Neural crest cell (in vitro differentiated cells): ENCODE data around the gene CD248. TPM values are rescaled to one million over a fixed set of nuclear protein-coding genes. Genes with fewer than 3 reads are reported as not detected.

ENCODE experiments used
- DNase-seq: peaks from one replicate; pipeline ENCODE4 v3.0.0; 2021; ENCODE audit warnings: low read depth, mixed read lengths, low spot score
- H3K27ac Mint-ChIP-seq: one replicate; pipeline ENCODE4 v1.8.0; 2021; ENCODE audit warnings: mild to moderate bottlenecking, mixed read lengths; ENCODE audit not compliant: unreplicated experiment
- H3K27me3 Mint-ChIP-seq: 2 replicates; pipeline ENCODE4 v1.8.0; 2021; ENCODE audit warnings: low read depth, mild to moderate bottlenecking, mixed read lengths
- H3K36me3 Mint-ChIP-seq: 2 replicates; pipeline ENCODE4 v1.8.0; 2021; ENCODE audit warnings: low read depth, mild to moderate bottlenecking, mixed read lengths
- H3K4me1 Mint-ChIP-seq: 2 replicates; pipeline ENCODE4 v1.8.0; 2021; ENCODE audit warnings: mixed read lengths
- H3K4me3 Mint-ChIP-seq: one replicate; pipeline ENCODE4 v1.8.0; 2021; ENCODE audit warnings: mild to moderate bottlenecking, mixed read lengths
- H3K9me3 Mint-ChIP-seq: 2 replicates; pipeline ENCODE4 v1.8.0; 2021; ENCODE audit warnings: mixed read lengths
- total RNA-seq: library from RNA; stranded (reverse); gene quantifications from 2 replicates; pipeline ENCODE4 v1.2.1, GENCODE V29; 2021
- TF ChIP-seq, protein P1 (sequence below): fragments of 200-600 bp; sonication (generic); conservative IDR thresholded peaks from 2 replicates; pipeline ENCODE4 v1.5.0; 2021; ENCODE audit warnings: antibody characterized with exemption, mild to moderate bottlenecking

The CD248 gene
- total RNA-seq, 1 donor from 2014 or later, result 4.2 TPM

GRCh38 chr11:66317322-66317722, 478 bp upstream of the CD248 start:
- peak overlapping the region; percentile 92 for H3K27ac Mint-ChIP-seq
- TF ChIP-seq, protein P1, sequence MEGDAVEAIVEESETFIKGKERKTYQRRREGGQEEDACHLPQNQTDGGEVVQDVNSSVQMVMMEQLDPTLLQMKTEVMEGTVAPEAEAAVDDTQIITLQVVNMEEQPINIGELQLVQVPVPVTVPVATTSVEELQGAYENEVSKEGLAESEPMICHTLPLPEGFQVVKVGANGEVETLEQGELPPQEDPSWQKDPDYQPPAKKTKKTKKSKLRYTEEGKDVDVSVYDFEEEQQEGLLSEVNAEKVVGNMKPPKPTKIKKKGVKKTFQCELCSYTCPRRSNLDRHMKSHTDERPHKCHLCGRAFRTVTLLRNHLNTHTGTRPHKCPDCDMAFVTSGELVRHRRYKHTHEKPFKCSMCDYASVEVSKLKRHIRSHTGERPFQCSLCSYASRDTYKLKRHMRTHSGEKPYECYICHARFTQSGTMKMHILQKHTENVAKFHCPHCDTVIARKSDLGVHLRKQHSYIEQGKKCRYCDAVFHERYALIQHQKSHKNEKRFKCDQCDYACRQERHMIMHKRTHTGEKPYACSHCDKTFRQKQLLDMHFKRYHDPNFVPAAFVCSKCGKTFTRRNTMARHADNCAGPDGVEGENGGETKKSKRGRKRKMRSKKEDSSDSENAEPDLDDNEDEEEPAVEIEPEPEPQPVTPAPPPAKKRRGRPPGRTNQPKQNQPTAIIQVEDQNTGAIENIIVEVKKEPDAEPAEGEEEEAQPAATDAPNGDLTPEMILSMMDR, result no peak
- peak overlapping the region; percentile 67 for H3K4me3 Mint-ChIP-seq
- H3K36me3 Mint-ChIP-seq, result no peaks in the 10 kb centered on the region
- no peaks in the 10 kb centered on the region for H3K27me3 Mint-ChIP-seq
- H3K4me1 Mint-ChIP-seq, result peaks cover 38% of the 10 kb centered on the region
- H3K9me3 Mint-ChIP-seq, result peaks cover 6% of the 10 kb centered on the region
- no peak for DNase-seq

DNA sequence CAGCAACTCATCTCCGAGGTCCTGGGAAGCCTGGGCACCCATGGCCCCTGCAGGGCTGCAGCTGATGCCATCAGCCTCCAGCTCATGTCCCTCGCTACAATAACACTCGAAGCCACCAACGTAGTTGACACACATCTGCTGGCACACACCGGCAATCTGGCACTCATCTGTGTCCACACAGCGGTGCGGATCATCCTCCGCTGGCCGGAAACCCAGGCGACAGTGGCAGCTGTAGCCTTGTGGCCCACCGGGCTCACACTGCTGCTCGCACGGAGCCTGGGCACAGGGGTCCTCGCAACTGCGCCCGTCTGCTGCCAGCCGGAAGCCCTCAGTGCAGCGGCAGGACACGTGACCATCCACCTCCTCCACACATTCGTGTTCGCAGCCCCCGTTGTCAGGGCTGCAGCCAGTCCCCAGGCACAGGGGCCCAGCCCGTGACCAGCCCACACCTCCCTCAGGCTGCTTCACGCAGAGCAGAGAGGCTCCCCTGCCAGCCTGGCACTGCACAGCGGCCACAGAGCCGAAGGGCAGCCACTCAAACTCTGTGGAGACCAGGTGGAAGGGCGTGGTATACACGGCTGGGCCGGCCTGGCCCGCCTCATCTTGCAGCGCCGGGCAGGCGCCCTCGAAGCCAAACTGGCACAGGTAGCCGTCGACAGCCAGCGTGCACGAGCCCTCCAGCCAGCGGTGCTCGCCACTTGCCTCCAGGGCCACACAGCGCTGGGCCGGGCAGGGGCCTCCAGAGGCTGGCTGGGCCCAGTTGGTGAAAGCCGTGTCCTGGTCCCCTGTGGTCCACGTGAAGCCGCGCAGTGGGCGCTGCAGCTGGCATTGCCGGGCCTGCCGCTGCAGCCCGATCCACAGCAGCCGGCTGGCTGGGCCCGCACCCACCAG, 678 bp downstream of the CD248 start:
- peak overlapping the region; percentile 62 for H3K4me3 Mint-ChIP-seq
- TF ChIP-seq, protein P1, result no peak
- H3K9me3 Mint-ChIP-seq, result peaks cover 6% of the 10 kb centered on the region
- H3K27me3 Mint-ChIP-seq, result no peaks in the 10 kb centered on the region
- no peak overlapping the region for H3K27ac Mint-ChIP-seq
- no peaks in the 10 kb centered on the region for H3K36me3 Mint-ChIP-seq
- peaks cover 42% of the 10 kb centered on the region for H3K4me1 Mint-ChIP-seq
- DNase-seq, result no peak

- no peak overlapping the region for H3K27ac Mint-ChIP-seq
- TF ChIP-seq, protein P1, result no peak
- H3K27me3 Mint-ChIP-seq, result no peaks in the 10 kb centered on the region
- no peaks in the 10 kb centered on the region for H3K36me3 Mint-ChIP-seq
- peak overlapping the region; percentile 62 for H3K4me3 Mint-ChIP-seq
- peaks cover 42% of the 10 kb centered on the region for H3K4me1 Mint-ChIP-seq
- DNase-seq, result no peak
- peaks cover 6% of the 10 kb centered on the region for H3K9me3 Mint-ChIP-seq
These were observed 1.4 kb downstream of the CD248 start for GRCh38 chr11:66315498-66315885.

DNA sequence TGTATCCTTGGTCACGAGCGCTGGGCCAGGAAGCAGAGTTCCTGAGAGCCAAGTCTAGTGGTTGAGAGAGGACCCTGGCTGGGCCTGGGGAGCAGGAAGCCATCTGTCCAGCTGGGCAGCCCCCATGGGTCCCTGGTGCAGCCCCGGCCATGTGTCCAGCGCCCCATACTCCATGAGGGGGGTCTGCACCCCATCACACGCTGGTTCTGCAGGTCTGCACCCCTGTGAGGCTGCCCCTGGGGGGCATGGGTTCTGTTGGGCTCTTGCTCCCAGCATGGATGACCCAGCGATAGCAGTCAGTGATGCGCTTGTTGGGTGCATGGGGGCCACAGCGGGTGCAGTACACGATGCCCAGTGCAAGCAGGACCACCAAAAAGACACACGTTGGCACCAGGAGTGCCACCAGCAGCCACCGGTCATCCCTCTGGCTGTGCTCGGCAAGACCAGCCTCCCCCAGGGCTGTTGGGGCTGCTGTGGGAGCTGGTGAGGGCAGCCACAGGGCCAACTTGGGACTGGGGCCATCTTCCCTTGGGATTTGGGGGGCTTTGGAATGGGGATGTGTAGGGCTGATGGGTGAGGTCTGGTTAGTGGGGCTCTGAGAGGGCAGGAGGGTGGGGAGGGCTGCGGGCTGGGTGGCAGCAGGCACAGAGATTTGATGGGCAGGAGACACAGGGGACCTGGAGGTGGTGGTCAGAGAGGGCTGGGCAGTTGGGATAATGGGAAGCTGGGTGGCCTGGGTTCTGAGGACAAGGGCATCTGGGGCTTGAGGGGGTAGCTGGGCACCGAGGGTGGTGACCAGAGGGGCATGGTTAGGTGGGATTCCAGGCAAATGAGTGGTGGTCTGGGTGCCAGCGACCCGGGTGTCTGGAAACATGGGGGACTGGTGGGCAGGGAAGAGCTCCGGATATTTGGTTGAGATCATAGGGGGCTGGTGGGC, 2.0 kb downstream of the CD248 start:
- no peaks in the 10 kb centered on the region for H3K36me3 Mint-ChIP-seq
- peaks cover 42% of the 10 kb centered on the region for H3K4me1 Mint-ChIP-seq
- H3K9me3 Mint-ChIP-seq, result peaks cover under 1% of the 10 kb centered on the region
- peak overlapping the region; percentile 62 for H3K4me3 Mint-ChIP-seq
- DNase-seq, result no peak
- H3K27ac Mint-ChIP-seq, result no peak overlapping the region
- H3K27me3 Mint-ChIP-seq, result no peaks in the 10 kb centered on the region
- TF ChIP-seq, protein P1, result no peak

DNA sequence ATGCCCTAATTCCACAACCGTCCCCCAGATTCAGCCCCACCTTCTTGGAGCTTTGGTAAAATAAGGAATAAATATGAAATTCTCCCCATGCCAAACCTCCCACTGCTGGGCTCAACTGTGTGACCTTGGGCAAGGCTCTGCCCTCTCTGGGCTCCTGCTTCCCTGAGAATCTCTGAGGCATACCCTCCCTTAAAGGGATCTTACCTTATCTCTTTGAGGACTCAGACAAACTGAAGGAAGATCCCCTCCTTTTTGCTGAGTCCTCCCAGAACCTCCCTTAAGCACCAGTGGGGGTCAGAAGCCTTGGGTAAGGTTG, 2.7 kb downstream of the CD248 start:
- H3K27ac Mint-ChIP-seq, result peak overlapping the region; percentile 6

More for the DNA sequence above, 2.7 kb downstream of the CD248 start:
- no peak for DNase-seq
- Mint-ChIP-seq H3K9me3 (no peaks in the 10 kb centered on the region), H3K4me1 (peaks cover 41% of the 10 kb centered on the region), H3K36me3 (no peaks in the 10 kb centered on the region), H3K27me3 (peaks cover 1% of the 10 kb centered on the region), H3K4me3 (peak overlapping the region; percentile 74)
- TF ChIP-seq, protein P1, result no peak
